Subcutaneous adipose tissue (tissue), 4 donors: Measurements from ENCODE around the gene NPAT. TPM values are rescaled to one million over a fixed set of nuclear protein-coding genes. Genes with fewer than 3 reads are reported as not detected.

ENCODE experiments used
- total RNA-seq, 4 donors: library from RNA; depleted of rRNA; stranded (reverse); fragments of >200 nt; gene quantifications; one replicate each; pipeline ENCODE4 v1.1.0, GENCODE V29; 2016
- TF ChIP-seq, protein P1 (sequence below): fragments of 450-650 bp; IDR thresholded peaks from one replicate; pipeline ENCODE4 v1.5.1; 2016; ENCODE audit warnings: low read depth, mild to moderate bottlenecking, control low read depth, antibody characterized with exemption, moderate library complexity

The NPAT gene
- total RNA-seq, 4 donors from 2014 or later = 16.1 to 22.8 (median 20.6) TPM

DNA sequence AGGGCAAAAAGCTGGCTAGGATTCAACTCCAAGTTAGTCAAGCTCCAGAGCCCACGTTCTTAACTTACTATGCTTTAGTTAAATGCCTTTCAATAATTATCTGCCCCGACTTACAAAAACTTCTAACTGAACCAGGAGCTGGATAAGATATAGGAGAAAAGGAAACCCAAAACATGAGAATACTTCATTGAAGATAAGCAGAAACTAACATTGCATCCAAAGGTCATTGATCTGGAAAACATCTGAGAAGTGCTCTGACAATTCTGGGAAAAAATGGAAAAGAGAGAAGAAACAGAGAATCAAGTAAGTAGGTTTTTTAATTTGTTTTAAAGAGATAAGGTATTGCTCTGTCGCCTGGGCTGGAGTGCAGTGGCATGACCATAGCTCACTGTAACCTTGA is 73.9 kb downstream of the NPAT start:
- TF ChIP-seq, protein P1, sequence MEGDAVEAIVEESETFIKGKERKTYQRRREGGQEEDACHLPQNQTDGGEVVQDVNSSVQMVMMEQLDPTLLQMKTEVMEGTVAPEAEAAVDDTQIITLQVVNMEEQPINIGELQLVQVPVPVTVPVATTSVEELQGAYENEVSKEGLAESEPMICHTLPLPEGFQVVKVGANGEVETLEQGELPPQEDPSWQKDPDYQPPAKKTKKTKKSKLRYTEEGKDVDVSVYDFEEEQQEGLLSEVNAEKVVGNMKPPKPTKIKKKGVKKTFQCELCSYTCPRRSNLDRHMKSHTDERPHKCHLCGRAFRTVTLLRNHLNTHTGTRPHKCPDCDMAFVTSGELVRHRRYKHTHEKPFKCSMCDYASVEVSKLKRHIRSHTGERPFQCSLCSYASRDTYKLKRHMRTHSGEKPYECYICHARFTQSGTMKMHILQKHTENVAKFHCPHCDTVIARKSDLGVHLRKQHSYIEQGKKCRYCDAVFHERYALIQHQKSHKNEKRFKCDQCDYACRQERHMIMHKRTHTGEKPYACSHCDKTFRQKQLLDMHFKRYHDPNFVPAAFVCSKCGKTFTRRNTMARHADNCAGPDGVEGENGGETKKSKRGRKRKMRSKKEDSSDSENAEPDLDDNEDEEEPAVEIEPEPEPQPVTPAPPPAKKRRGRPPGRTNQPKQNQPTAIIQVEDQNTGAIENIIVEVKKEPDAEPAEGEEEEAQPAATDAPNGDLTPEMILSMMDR = no peak

DNA sequence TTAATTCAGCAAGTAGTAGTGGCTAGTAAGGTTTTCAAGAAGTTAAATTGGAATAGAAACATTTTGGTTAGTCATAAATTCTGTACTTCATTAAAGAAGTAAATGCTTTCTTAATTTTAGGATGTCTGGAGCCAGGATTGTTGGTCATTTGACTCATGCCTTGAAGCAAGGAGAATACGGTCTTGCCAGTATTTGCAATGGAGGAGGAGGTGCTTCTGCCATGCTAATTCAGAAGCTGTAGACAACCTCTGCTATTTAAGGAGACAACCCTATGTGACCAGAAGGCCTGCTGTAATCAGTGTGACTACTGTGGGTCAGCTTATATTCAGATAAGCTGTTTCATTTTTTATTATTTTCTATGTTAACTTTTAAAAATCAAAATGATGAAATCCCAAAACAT is 75.3 kb downstream of the NPAT start:
- TF ChIP-seq, protein P1 = no peak

DNA sequence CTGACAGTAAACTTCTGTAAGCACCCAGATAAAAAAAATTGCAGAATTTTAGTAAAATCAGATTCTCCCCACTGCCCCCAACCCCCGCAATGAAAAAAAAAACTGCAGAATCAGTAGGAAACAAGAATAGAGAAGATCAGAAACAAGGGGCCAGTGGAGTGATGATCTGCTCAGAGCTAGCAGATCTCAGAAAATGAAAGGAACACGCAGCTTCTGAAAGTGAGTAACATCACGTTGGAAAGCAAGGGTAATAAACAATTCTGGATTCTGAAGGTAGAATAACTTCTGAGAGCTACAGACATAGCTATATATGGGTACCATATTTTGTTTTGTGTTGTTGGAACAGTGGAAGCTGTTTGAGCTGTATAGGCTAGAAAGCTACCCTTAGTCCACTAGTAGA is 77.8 kb downstream of the NPAT start:
- TF ChIP-seq, protein P1 = no peak

DNA sequence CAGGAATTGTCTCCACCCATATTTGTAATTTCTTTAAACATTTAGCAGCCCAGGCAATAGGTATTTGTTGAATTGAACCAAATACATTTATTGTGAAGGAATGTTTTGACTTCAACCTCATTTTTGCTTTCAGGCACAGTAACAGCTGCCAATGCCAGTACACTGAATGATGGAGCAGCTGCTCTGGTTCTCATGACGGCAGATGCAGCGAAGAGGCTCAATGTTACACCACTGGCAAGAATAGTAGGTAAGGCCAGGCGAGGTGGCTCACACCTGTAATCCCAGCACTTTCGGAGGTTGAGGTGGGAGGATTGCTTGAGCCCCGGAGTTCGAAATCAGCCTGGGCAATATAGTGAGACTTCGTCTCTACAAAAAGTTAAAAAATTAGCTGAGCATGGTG is 80.1 kb downstream of the NPAT start:
- TF ChIP-seq, protein P1 = no peak

DNA sequence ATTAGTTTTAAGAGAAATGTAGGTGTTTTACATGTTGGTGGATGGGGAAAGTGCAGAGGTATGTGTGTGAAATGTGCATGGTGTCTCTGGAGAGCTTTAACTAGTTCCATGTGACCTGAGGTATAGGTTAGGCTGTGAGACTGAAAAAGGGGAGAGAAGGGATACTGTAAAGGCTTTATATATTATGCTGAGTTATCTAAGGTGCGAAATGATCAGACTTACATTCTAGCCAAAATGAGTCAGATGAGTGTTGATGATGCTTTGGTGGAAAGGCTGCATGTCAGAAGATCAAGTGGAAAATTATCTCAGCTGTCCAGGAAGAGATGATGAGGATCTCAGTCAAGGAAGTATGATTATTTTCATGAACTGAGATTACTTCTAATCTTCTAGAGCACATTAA is 85.2 kb downstream of the NPAT start:
- TF ChIP-seq, protein P1 = no peak

DNA sequence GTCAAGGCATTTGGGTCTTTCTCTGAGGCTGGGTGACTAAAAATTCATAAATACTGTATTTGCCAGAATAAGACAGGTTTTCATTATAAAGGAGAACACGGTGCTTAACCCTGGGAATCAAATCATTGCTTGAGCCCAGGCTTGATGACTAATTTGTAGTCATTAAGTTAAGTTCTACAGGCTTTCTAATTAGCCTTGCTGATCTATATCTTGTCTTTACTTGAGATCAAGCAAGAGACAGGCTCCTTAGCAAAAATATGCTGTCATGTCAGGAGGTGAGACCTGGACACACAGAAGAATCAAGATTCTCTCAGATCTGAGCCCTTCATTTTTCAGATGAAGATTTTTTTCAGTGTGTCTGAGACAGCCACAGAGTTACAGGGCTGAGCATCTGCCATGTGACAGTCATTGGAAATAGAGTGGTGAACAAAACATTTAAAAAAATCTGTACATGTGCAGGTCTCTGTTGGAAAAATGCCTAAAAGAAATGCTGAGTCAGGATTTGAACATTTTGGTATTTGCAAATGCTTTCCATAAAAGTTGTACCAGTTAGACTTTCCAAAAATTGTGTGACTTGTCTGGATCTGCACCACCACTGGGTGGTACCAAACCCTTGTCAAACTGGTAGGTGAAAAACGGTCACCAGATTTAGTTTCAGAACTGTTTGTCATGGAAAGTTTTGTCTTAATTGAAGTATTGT is 86.4 kb downstream of the NPAT start:
- TF ChIP-seq, protein P1 = no peak

DNA sequence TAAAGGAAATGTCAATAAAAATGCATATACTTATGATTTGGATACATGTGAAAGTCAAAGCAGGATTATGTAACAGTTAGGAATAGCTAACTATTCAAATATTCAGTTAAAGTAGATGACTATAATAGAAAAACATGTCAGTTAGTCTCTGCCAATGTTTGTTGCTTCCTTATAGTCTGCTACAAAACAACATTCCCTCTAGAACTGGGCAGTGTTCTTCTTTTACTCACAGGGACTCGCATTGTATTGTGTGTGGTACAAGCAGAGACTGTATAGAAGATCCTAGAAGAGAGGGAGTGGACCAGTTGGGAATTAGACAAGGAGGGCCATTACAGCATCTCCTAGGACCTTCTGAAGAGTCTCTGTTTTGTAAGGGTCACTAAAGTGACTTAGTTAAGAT is 90.4 kb downstream of the NPAT start:
- TF ChIP-seq, protein P1 = no peak
